Neural progenitor cell (in vitro differentiated cells): Measurements from ENCODE around the gene AP4B1. TPM values are rescaled to one million over a fixed set of nuclear protein-coding genes. Genes with fewer than 3 reads are reported as not detected.

ENCODE experiments used
- DNase-seq: peaks from one replicate; pipeline ENCODE4 v3.0.0-alpha.2; 2016; ENCODE audit warnings: low spot score
- H2AFZ ChIP-seq: fragments of 200-600 bp; sonication (generic); replicated peaks from 2 replicates; pipeline ENCODE4 v1.6.1; 2016; ENCODE audit warnings: antibody characterized with exemption
- H3F3A ChIP-seq: fragments of 200-600 bp; sonication (generic); 2 replicates; pipeline ENCODE4 v1.6.1; 2016; ENCODE audit warnings: antibody characterized with exemption, low read depth
- H3K27ac ChIP-seq: fragments of 200-600 bp; sonication (generic); 2 replicates; pipeline ENCODE4 v1.5.1; 2016; ENCODE audit warnings: mild to moderate bottlenecking
- H3K27me3 ChIP-seq: fragments of 200-600 bp; sonication (generic); 2 replicates; pipeline ENCODE4 v1.6.1; 2016; ENCODE audit warnings: mild to moderate bottlenecking, moderate library complexity
- H3K36me3 ChIP-seq: fragments of 200-600 bp; sonication (generic); 2 replicates; pipeline ENCODE4 v1.5.1; 2016
- H3K4me1 ChIP-seq: fragments of 200-600 bp; sonication (generic); 2 replicates; pipeline ENCODE4 v1.6.1; 2016; ENCODE audit warnings: mixed run types
- H3K4me2 ChIP-seq: fragments of 200-600 bp; sonication (generic); 2 replicates; pipeline ENCODE4 v1.6.1; 2016
- H3K4me3 ChIP-seq: fragments of 200-600 bp; sonication (generic); 2 replicates; pipeline ENCODE4 v1.5.1; 2016
- H3K79me2 ChIP-seq: fragments of 200-600 bp; sonication (generic); 2 replicates; pipeline ENCODE4 v1.6.1; 2016; ENCODE audit warnings: low read depth
- H3K9ac ChIP-seq: fragments of 200-600 bp; sonication (generic); 2 replicates; pipeline ENCODE4 v1.6.1; 2016
- H3K9me3 ChIP-seq: fragments of 200-600 bp; sonication (generic); 2 replicates; pipeline ENCODE4 v1.5.1; 2016; ENCODE audit warnings: low read depth
- H4K20me1 ChIP-seq: fragments of 200-600 bp; sonication (generic); 2 replicates; pipeline ENCODE4 v1.6.1; 2016; ENCODE audit warnings: low read depth
- H3K27ac Mint-ChIP-seq: 3 replicates; pipeline ENCODE4 v1.8.0; 2021; ENCODE audit warnings: mixed read lengths
- H3K27me3 Mint-ChIP-seq: 2 replicates; pipeline ENCODE4 v1.8.0; 2022; ENCODE audit warnings: low read depth, mild to moderate bottlenecking, inconsistent platforms, moderate library complexity, mixed read lengths; ENCODE audit not compliant: insufficient read depth
- H3K36me3 Mint-ChIP-seq: 3 replicates; pipeline ENCODE4 v1.8.0; 2021; ENCODE audit warnings: mixed read lengths
- H3K4me1 Mint-ChIP-seq: 3 replicates; pipeline ENCODE4 v1.8.0; 2021; ENCODE audit warnings: mixed read lengths
- H3K4me3 Mint-ChIP-seq: 3 replicates; pipeline ENCODE4 v1.8.0; 2021; ENCODE audit warnings: mild to moderate bottlenecking, moderate library complexity, mixed read lengths
- H3K9me3 Mint-ChIP-seq: 3 replicates; pipeline ENCODE4 v1.8.0; 2020; ENCODE audit warnings: mixed read lengths
- CTCF ChIP-seq: fragments of 200-600 bp; sonication (generic); IDR thresholded peaks from 2 replicates; pipeline ENCODE4 v1.5.1; 2017; ENCODE audit warnings: antibody characterized with exemption, mild to moderate bottlenecking
- EZH2 ChIP-seq: fragments of 200-600 bp; sonication (generic); IDR thresholded peaks from 2 replicates; pipeline ENCODE4 v1.6.1; 2017; ENCODE audit warnings: antibody characterized with exemption, mild to moderate bottlenecking, moderate library complexity
- EZH2phosphoT487 ChIP-seq: fragments of 200-600 bp; sonication (generic); IDR thresholded peaks from 2 replicates; pipeline ENCODE4 v1.6.1; 2017; ENCODE audit warnings: antibody characterized with exemption
- total RNA-seq: library from RNA; depleted of rRNA; stranded (reverse); fragments of >200 nt; gene quantifications from 2 replicates; pipeline ENCODE4 v1.2.3, GENCODE V29; 2015; ENCODE audit warnings: low replicate concordance

AP4B1 gene
- total RNA-seq, result 13.1 and 27.7 TPM in 2 replicates

- no peaks in the 10 kb centered on the region for H3K9me3 ChIP-seq
- Mint-ChIP-seq H3K9me3 (no peaks in the 10 kb centered on the region), H3K27me3 (peaks cover 6% of the 10 kb centered on the region), H3K4me3 (peak within 1 kb of the TSS; percentile 97), H3K36me3 (peaks cover 7% of the 10 kb centered on the region), H3K4me1 (peaks cover 19% of the 10 kb centered on the region), H3K27ac (peak within 1 kb of the TSS; percentile 70)
- no peaks in the 10 kb centered on the region for H3K36me3 ChIP-seq
- H3K4me1 ChIP-seq, result peaks cover 9% of the 10 kb centered on the region
- peak within 1 kb of the TSS; percentile 46 for H3K27ac ChIP-seq
- H4K20me1 ChIP-seq, result no peaks in the 10 kb centered on the region
- H3K9ac ChIP-seq, result peak within 1 kb of the TSS; percentile 58
- H3K4me3 ChIP-seq, result peak within 1 kb of the TSS; percentile 78
- no peak for TF ChIP-seq EZH2
- TF ChIP-seq CTCF, result peak; percentile 55
- no peak for TF ChIP-seq EZH2phosphoT487
- peak; percentile 100 for DNase-seq
- H2AFZ ChIP-seq, result peak within 1 kb of the TSS; percentile 97
- H3K27me3 ChIP-seq, result no peaks in the 10 kb centered on the region
- H3K4me2 ChIP-seq, result peak within 1 kb of the TSS; percentile 93
- peaks cover 17% of the 10 kb centered on the region for H3F3A ChIP-seq
- peaks cover 27% of the 10 kb centered on the region for H3K79me2 ChIP-seq
Observed at GRCh38 chr1:113904674-113905434, at the start of gene AP4B1, which contains the start of gene DCLRE1B. Gene AP4B1 (minus strand): TSS chr1:113904799. CDS start chr1:113904717, 82 bp downstream. Gene DCLRE1B (plus strand): TSS chr1:113905326. CDS start chr1:113905587, 261 bp downstream.

- Histone ChIP-seq H3K9me3 (no peaks in the 10 kb centered on the region), H3K4me3 (no peak overlapping the region), H3K27ac (no peak overlapping the region), H3K36me3 (no peaks in the 10 kb centered on the region), H3K79me2 (peaks cover 54% of the 10 kb centered on the region), H3K9ac (no peak overlapping the region), H3F3A (peaks cover 6% of the 10 kb centered on the region), H3K4me2 (no peak overlapping the region), H2AFZ (no peak overlapping the region), H3K27me3 (no peaks in the 10 kb centered on the region), H3K4me1 (peaks cover 14% of the 10 kb centered on the region), H4K20me1 (peaks cover 44% of the 10 kb centered on the region)
- no peak for TF ChIP-seq EZH2phosphoT487
- no peak for TF ChIP-seq EZH2
- TF ChIP-seq CTCF, result no peak
- Mint-ChIP-seq H3K4me1 (peaks cover 18% of the 10 kb centered on the region), H3K36me3 (peaks cover 10% of the 10 kb centered on the region), H3K9me3 (no peaks in the 10 kb centered on the region), H3K27me3 (no peaks in the 10 kb centered on the region), H3K27ac (no peak overlapping the region), H3K4me3 (no peak overlapping the region)
- DNase-seq, result no peak
Observed at GRCh38 chr1:113951719-113952118, 47.1 kb upstream of the AP4B1 start.

GRCh38 chr1:113950908-113951307 is 46.3 kb upstream of the AP4B1 start:
- peaks cover 8% of the 10 kb centered on the region for H3K36me3 Mint-ChIP-seq
- Histone ChIP-seq H3K4me2 (no peak overlapping the region), H4K20me1 (peaks cover 52% of the 10 kb centered on the region), H3F3A (peaks cover 14% of the 10 kb centered on the region), H3K27ac (no peak overlapping the region), H3K36me3 (no peaks in the 10 kb centered on the region), H3K27me3 (no peaks in the 10 kb centered on the region), H3K79me2 (peaks cover 62% of the 10 kb centered on the region), H3K4me1 (peaks cover 22% of the 10 kb centered on the region), H3K9me3 (no peaks in the 10 kb centered on the region), H3K4me3 (no peak overlapping the region), H2AFZ (no peak overlapping the region), H3K9ac (no peak overlapping the region)
- H3K27ac Mint-ChIP-seq, result no peak overlapping the region
- DNase-seq, result no peak
- H3K4me1 Mint-ChIP-seq, result peaks cover 26% of the 10 kb centered on the region
- TF ChIP-seq CTCF (no peak), EZH2phosphoT487 (no peak), EZH2 (no peak)
- H3K9me3 Mint-ChIP-seq, result no peaks in the 10 kb centered on the region
- no peak overlapping the region for H3K4me3 Mint-ChIP-seq
- no peaks in the 10 kb centered on the region for H3K27me3 Mint-ChIP-seq
